ENCODE measurements around the gene AGAP3.
A peak's percentile ranks its signal among the peaks of the same experiment; 100 is the strongest.
"Not testable (repeated sequence)": the region's sequence is repeated elsewhere in the genome, so short reads cannot be mapped to it uniquely, and the experiment has no call there.

AGAP3 gene

DNA sequence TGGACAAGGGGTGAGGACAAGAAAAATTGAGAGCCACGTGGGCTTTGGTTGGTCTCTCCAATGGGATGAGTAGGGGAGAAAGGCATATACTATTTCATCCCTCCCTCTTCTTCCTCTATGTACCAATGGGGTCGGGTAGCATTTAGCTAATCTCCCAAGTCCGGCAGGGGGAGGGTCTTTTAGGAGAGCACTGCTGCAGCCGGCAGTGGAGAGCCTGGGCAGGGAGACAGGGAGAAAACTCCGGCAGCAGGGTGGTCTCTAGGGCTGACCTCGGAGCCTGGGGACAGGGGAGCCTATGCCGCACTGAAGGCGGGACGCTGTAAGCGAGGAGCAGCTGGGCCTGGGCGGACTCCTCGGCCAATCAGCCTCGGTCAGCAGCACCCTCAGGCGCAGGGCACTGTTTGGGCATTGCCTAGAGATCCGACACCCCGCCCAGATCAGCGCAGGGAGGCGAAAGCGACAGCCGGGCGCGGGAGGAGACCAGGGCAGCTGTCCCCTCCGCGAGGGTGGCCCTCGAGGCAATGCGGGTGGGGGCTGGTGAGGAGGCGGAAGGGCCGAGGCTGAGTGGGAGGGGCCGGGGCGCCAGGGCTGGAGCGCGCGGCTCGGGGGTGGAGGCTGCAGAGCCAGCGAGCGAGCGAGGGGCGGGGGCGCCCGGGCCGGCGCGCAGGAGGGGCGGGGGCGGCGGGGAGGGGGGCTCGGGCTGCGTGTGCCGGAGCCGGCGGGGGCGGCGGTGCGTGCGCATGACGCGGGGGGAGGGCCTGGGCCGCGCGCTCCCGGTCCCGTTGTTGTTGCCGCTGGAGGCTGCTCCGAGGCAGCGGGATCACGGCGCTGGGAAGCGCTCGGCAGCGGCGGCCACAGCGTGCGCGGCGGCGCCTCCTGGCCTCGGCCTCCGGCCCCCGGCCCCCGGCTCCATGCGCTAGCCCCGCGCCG lies at the start of gene AGAP3:
AGAP3 (plus strand) TSS at position 785 of the 930 bp plus-strand sequence. CDS start 267 bp downstream, outside the sequence.
- no peak for FAIRE-seq

DNA sequence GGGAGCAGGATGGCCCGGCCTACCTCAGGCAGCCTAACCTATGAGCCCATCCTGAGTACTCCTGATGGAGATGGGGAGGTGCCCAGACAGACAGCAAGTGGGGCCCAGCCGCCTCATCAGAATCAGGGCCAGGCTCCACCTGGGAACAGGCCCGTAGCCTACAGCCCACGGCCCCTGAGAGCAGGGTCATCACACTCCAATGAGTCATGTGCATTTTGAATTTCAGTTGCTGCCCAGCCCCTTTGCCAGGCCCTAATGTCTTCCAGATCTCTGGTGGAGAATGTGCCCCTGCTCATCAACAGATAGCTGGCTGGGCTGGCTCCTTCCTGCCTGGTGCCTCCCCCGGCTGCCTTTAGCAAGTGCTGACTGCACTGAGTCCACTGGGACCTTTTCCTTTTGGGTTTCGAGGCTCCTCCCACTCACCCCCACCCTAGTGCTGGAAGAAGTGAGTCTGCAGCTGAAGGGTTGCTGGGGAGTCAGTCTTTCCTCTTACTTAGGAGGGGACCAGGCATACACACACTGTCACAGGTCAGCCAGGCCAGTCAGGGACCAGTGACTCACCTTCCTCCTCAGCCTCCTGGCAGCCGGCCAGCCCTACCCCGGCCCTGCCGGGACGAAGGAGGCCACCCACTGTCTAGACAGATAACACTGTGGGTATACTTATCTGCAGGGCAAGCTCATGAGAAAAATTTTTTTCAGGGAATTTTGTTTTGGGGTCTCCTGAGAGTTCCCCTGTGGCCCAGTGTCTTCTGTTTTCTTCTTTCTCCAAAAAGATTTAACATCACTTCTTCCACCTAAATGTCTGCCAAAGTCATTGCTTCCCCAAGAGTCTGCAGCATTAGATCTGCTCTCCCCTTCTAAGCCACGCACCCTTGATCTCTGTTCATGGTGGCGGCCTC lies 47.1 kb upstream of the AGAP3 start:
- FAIRE-seq, result no peak
- DNase-seq (ENCODE audit: low spot score), result peak; percentile 69

More for the DNA sequence above, at the start of gene AGAP3:
- DNase-seq (ENCODE audit: low spot score), result peak; percentile 65

DNA sequence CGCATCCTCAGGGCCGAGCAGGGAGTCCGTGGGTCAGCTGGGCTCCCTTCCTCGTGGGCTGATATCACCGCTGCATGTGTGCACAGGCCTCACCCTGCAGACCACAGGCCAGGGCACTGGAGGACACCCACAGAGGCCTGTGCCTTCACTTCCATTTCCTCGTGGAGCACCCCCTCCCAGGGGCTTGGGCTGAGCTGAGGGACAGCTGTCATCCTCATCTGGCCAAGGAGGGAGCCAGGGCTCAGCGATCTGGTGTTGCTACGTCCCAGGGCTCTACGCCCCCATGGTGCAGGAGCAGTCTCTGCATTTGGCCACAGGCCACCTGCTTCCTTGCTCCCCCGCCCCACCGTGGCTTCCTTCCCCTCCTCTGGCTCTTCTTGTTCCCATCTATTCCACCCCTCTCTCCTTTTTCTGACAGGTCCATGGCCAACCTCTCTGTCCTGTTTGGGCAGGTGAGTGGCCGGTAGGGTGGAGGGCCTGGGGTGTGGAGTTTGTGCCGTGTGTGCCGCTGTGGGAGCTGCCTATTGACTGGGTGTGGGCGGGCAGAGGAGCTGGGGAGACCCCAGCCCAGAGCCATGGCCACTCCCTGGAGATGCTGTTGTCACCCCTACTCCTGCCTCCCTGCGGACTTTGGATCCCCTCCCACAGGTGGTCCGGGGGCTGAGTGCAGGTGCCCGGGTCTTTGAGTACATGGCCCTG lies 46.3 kb upstream of the AGAP3 start:
- DNase-seq (ENCODE audit: low spot score) (no peak), FAIRE-seq (no peak)

DNA sequence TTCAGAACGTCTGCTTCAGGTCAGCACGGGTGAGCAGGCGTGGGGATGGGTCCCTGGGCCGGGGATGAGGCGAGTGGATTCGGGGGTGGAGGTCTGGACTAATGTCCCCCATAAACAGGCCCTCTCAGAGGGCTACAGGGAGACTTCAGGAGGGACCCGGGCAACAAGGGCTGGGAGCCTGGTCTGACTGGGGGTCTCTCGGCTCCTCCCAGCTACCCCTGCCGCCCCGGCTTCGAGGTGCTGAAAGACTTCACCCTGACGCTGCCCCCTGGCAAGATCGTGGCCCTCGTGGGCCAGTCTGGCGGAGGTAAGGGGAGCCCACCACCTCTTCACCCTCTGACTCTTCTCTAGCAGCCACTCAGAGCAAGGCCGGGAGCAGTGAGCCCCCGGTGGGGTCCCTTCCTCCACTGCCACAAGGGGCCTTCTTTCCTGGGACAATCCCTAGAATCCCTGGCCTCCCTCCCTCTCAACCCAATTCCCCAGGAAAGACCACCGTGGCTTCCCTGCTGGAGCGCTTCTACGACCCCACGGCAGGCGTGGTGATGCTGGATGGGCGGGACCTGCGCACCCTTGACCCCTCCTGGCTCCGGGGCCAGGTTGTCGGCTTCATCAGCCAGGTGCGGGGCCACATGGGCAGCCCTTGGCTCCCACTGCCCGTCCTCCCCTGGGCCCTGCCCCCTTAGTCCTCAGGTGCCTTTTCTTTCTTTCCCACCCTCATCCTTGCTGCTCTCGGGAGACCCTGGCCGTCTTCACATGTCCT lies 45.5 kb upstream of the AGAP3 start:
- FAIRE-seq, result no peak
- no peak for DNase-seq (ENCODE audit: low spot score)

DNA sequence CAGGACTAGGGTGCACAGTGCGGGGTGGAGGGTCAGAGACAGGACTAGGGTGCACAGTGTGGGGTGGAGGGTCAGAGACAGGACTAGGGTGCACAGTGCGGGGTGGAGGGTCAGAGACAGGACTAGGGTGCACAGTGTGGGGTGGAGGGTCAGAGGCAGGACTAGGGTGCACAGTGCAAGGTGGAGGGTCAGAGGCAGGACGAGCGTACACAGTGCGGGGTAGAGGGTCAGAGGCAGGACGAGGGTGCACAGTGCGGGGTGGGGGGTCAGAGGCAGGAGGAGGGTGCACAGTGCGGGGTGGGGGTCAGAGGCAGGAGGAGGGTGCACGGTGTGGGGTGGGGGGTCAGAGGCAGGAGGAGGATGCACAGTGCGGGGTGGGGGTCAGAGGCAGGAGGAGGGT lies 42.8 kb upstream of the AGAP3 start:
- not testable (repeated sequence) for FAIRE-seq; DNase-seq (ENCODE audit: low spot score)

DNA sequence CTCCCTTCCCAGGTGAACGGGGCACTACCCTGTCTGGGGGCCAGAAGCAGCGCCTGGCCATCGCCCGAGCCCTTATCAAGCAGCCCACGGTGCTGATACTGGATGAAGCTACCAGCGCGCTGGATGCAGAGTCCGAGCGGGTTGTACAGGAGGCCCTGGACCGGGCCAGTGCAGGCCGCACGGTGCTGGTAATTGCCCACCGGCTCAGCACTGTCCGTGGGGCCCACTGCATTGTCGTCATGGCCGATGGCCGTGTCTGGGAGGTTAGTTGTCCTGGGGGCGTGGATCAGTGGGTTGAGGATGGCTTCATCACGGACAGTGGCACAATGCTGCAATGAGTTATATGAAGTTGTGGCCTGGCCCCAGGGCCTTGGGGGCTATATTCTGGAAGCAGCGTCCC lies 42.3 kb upstream of the AGAP3 start:
- no peak for FAIRE-seq

DNA sequence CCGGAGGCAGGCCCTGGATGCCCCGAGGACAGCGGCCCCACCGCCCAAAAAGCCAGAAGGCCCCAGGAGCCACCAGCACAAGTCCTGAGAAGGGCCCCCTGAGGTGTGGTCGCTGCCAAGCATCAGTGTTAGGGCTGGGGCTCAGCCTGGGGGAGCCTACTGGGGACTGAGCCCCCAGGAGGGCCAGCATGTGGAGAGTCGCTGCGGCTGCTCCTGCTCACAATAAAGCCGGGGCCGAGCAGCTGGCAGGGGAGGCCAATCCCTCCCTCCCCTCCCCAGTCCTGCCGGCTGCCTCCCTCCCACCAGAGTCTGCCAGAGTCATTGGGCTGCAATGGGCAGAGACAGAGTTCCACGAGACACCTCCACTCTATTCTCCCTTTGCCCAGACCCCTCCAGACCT lies 41.0 kb upstream of the AGAP3 start:
- no peak for DNase-seq (ENCODE audit: low spot score)
- no peak for FAIRE-seq

More for the DNA sequence above, 42.3 kb upstream of the AGAP3 start:
- no peak for DNase-seq (ENCODE audit: low spot score)

DNA sequence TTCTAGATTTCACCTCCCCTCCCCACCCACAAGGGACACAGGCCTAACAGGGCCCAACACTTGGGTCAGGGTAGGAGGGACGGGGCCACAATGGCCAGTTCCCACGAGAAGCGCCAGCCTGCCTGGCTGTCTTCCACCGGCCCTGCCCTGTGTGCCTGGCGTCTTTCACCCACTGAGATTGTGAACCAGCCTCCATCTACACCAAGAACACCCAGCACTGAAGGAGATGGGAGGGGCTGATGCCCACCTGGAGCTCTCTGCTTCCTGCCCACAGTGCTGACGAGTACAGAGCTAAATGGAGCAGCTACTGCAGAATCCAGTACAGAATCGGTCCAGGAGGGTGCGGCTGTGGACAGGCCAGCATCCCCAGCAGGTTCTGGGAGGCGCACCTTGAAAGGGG lies 40.3 kb upstream of the AGAP3 start:
- no peak for FAIRE-seq
- DNase-seq (ENCODE audit: low spot score), result no peak

DNA sequence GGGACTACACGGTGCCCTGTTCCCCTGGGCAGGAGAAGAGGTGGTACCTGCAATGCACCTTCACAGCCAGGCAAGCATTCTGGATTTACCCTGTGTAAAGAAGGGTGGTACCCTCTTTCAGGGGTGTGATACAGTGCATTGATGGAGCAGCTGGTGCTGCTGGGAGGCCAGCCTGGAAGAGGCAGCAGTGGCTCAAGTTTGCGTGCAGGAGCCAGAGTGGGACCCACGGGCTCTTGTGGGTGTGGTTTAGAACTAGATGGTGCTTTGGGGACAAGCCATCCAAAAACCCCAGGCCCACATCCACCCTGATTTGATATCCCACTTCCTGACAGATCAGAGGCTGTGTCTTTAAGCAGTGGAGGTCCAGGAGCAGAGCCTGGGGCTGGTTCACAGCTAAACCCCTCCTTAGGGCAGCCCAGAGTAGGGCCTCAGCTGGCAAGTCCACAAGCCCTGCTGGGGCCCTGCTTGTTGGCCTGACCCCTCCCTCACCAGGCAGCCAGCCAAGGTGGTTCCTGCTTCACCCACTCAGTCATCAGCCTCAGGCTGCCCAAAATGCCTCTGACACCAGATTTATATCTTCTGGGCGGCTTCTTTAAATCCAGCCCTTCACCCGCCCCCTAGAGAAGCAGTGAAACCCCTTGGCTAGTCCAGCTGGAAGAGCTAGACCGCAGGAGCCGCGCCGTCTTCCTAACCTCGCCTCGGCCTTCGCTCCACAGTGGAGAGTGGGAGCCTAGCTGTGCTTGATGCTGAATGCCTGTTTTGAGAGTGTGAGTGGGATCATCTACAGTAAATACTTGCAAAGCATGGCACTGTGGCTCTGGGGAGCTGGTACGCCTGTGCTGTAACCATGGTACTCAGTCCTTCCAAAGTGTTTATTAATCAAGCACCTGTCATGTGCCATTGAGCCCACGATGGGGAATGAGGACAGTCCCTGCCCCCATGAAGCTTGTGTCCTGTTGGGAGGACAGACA lies 39.4 kb upstream of the AGAP3 start:
- FAIRE-seq, result no peak
- DNase-seq (ENCODE audit: low spot score), result no peak

DNA sequence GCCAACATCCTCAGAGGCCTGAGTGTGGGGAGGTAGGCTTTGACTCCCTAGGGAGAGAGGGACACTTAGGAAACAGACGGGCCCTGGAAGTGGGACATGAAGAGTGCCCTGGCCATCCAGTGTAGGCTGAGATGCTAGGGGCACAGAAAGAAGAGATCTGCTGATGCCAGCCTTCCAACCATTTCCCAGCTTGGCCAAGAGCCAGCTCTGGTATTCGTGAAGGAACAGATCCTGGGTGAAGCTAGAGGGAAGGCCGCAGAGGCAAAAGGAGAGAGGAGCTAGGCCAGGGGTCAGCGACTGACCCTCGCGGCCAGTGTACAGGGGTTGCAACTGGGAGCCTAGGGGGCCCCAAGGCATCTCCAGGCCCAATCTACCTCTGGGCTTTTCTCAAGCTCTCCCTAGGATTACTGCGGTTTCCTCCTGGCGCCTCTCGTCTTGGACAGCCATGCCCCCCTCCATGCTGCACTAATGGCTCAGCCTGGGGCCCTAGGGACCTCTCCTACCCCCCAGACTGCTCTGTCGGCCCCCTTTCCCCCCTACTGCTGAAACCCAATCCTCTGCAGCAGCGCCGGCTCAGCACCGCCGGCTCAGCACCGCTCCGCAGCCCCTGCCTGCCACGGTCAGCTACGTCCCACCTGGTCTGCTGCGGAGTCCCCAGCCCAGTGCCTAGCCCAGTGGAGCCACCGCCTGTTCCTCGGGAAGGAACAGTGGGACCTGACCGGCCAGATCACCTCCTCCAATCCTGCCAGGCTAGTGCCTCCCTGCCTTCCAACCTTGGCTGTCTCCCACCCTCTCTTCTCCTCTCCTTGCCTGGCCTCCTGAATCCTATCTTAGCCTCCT lies 38.1 kb upstream of the AGAP3 start, which contains the start of gene ASIC3:
ASIC3 (plus strand) TSS at position 556 of the 840 bp plus-strand sequence. CDS start 355 bp downstream, outside the sequence.
- FAIRE-seq (no peak), DNase-seq (ENCODE audit: low spot score) (no peak)

DNA sequence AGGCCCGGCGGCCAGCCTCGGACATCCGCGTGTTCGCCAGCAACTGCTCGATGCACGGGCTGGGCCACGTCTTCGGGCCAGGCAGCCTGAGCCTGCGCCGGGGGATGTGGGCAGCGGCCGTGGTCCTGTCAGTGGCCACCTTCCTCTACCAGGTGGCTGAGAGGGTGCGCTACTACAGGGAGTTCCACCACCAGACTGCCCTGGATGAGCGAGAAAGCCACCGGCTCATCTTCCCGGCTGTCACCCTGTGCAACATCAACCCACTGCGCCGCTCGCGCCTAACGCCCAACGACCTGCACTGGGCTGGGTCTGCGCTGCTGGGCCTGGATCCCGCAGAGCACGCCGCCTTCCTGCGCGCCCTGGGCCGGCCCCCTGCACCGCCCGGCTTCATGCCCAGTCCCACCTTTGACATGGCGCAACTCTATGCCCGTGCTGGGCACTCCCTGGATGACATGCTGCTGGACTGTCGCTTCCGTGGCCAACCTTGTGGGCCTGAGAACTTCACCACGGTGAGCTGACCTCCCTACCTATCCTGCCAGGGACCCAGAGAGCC lies 37.3 kb upstream of the AGAP3 start:
- FAIRE-seq, result no peak
- DNase-seq (ENCODE audit: low spot score), result no peak

DNA sequence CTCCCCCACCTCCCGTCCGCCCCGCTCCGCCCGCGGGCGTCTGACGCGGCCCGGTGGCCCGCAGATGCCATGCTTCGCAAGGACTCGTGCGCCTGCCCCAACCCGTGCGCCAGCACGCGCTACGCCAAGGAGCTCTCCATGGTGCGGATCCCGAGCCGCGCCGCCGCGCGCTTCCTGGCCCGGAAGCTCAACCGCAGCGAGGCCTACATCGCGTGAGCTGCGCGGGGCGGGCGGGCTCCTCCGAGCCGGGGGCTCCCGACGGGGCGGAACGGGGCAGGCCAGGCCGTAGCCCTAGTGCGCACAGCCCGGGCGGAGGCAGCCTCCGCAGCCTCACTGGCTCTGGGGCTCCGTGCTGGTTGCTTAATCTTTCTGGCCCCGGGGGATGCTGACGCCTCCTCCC lies 35.2 kb upstream of the AGAP3 start:
- no peak for DNase-seq (ENCODE audit: low spot score)
- no peak for FAIRE-seq

DNA sequence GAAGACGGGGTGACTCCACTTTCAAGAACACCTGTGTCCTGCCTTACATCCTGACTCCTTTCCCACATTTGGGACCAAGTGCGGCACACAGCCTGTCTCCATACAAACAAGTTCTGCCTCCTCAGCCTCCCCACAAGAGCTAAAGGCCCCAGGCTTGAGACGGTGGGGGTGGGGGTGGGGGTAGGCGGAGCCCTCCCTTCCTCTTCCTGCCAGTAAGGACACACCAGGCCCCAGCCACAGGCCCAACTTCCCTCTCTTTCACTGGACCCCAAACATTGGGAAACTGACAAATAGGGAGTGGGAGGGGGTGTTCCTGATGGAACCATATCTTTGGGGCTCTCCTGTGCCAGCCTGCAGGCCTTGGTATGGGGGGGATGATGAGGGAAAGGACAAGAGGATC lies 33.2 kb upstream of the AGAP3 start:
- no peak for FAIRE-seq
- no peak for DNase-seq (ENCODE audit: low spot score)

DNA sequence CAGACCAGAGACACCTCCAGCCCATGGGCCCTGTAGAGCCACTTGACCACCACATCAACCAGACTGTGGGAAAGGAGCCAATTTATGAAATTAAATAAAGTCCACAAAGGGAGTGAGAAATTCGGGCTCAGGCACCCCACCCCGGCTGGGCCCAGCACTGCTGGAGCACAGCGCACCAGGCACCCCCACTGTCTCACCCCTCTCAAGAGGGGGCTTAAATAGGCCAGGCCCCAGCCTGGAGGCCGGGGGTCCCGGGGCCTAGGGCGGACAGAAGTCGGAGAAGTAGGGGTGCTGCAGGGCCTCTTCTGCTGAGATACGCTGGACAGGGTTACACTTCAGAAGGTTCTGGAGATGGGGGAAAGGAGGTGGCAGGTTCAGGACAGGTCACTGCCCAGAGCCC lies 32.5 kb upstream of the AGAP3 start:
- no peak for DNase-seq (ENCODE audit: low spot score)
- FAIRE-seq, result no peak

DNA sequence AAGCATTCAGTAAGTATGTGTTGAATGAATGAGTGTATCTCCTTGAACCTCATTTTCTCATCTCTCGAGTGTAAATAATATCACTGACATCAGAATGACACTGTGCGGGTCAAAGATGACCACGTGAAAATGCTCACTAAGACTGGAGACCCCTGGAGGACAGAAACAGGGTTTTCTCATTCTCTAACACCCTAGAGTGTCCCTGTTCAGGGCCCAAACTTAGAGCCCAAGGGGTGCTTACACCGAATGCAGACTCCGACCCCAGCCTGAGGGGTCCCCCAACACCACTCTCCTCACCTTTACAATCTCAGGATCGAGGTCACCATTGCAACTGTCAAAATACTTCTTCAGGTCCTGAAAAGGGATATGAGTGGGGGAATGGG lies 30.0 kb upstream of the AGAP3 start:
- DNase-seq (ENCODE audit: low spot score) (no peak), FAIRE-seq (no peak)

DNA sequence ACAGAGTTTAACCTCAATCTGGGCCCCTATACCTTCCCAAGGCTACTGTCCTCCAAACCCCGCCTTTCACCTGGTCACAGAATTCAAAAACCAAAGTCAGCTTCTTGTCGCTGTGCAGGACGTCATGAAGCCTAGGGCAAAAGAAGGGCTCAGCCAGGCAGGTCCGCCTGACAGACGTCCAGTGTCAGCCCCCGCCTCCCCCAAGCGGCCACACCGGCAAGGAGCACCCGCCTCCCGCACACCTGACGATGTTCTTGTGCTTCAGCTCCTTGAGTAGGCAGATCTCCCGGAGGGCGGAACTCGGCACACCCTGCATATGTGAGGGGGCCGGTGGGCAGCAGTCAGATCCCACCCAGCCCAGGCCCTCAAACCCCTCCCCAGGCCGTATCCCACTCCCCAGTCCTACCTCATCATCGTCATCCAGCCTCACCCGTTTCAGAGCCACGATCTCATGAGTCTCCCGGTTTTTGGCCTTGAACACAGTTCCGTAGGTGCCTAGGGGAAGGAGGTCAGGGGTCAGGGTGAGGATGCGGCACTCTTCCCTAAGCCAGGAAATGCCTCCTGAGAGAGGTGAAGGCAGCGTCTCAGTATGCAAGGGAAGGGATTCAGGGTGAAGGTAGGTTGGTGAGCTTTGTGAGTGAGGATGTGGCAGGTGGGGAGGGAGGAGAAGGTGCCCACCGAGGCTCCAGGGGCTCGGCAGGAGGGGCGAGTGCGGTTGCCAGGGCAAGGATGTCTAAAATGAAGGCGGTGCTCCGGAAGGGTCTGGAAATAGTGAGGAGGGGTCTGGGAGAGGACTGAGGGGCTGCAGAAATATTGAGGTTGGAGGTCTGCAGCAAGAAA lies 29.4 kb upstream of the AGAP3 start:
- FAIRE-seq (no peak), DNase-seq (ENCODE audit: low spot score) (no peak)

DNA sequence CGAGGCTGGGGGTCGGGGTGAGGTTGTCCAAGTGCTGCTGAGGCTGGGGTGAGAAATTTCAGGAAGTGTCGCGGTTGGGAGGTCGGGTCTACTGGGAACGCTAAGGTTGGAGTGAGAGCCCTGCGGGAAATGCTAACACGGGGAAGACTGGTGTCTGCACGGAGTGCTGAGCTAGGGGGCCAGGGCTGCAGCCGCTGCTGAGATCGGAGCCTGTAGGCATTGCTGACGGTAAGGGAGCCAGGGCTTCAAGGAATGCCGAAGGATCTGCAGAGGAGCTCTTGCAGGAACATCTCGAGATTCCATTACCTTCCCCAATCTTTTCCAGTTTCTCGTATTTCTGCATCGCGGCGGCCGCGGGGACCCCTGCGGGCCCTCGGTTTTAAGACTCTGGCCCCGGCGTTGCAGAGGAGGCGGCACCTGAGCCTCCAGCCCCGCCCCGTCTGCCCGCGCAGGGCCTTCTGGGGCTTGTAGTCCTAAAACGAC lies 28.7 kb upstream of the AGAP3 start, which contains the start of gene CDK5:
CDK5 (minus strand) TSS at position 392 of the 483 bp plus-strand sequence; CDS start at position 343, 49 bp downstream.
- FAIRE-seq, result no peak

More for the DNA sequence above, 28.7 kb upstream of the AGAP3 start, which contains the start of gene CDK5:
- no peak for DNase-seq (ENCODE audit: low spot score)

Measured in urothelium cell line (cell line).